Activated naive CD4-positive, alpha-beta T cell treated with anti-CD3 and anti-CD28 coated beads, Interleukin-2, amount 50 U/mL, for 72 hours (primary cell): ENCODE measurements around the gene SERPINB3. TPM values are rescaled to one million over a fixed set of nuclear protein-coding genes. Genes with fewer than 3 reads are reported as not detected.

Experiments
- ATAC-seq, 2 donors: fragments of 150-1000 bp; cut with Tn5 transposase; 2 replicates each; pipeline ENCODE4 v1.10.0; 2021; ENCODE audit warnings: mild to moderate bottlenecking in 2 of 2, moderate library complexity in 2 of 2
- DNase-seq, 2 donors: peaks; one replicate each; pipeline ENCODE4 v3.0.0; 2021 to 2022; ENCODE audit warnings: low spot score in 2 of 2
- H3K27ac Mint-ChIP-seq, 2 donors: one replicate each; pipeline ENCODE4 v1.8.0; 2022; ENCODE audit warnings: mild to moderate bottlenecking in 2 of 2, mixed read lengths in 2 of 2
- H3K36me3 Mint-ChIP-seq, 2 donors: one replicate each; pipeline ENCODE4 v1.8.0; 2022; ENCODE audit warnings: mixed read lengths in 2 of 2
- H3K9me3 Mint-ChIP-seq, 2 donors: one replicate each; pipeline ENCODE4 v1.8.0; 2022; ENCODE audit warnings: mixed read lengths in 2 of 2
- total RNA-seq, 2 donors: library from RNA; stranded (reverse); gene quantifications; one replicate each; pipeline ENCODE4 v1.2.3, GENCODE V29; 2022

SERPINB3 gene
- total RNA-seq, 2 donors from 2014 or later = not detected

GRCh38 chr18:63617049-63617914 lies 44.4 kb downstream of the SERPINB3 start:
- ATAC-seq (no peak), DNase-seq (no peak)
- Mint-ChIP-seq H3K9me3 (peaks cover 0 to 8% of the 10 kb centered on the region in 2 donors), H3K36me3 (no peaks in the 10 kb centered on the region), H3K27ac (no peak overlapping the region)

GRCh38 chr18:63613420-63613819 lies 48.3 kb downstream of the SERPINB3 start:
- ATAC-seq = no peak
- no peaks in the 10 kb centered on the region for H3K36me3 Mint-ChIP-seq
- H3K9me3 Mint-ChIP-seq = no peaks in the 10 kb centered on the region
- DNase-seq = no peak
- H3K27ac Mint-ChIP-seq = no peak overlapping the region

- ATAC-seq = no peak
- H3K27ac Mint-ChIP-seq = no peak overlapping the region
- no peaks in the 10 kb centered on the region for H3K36me3 Mint-ChIP-seq
- no peak for DNase-seq
- H3K9me3 Mint-ChIP-seq = no peaks in the 10 kb centered on the region
Measured at GRCh38 chr18:63606526-63606925, 55.2 kb downstream of the SERPINB3 start.

Other genes starting within 250 kb of the SERPINB3 start
- gene VPS4B, start 239.4 kb downstream of the SERPINB3 start, total RNA-seq = 10 to 100 TPM; 48.5 to 55.5 TPM
- gene SERPINB5, start 184.9 kb downstream of the SERPINB3 start, total RNA-seq = not detected
- gene SERPINB12, start 119.5 kb downstream of the SERPINB3 start, total RNA-seq = not detected
- gene SERPINB13, start 74.5 kb downstream of the SERPINB3 start, total RNA-seq = not detected
- gene SERPINB4, start 17.6 kb downstream of the SERPINB3 start, total RNA-seq = not detected
- not detected for gene SERPINB11, start 41.1 kb upstream of the SERPINB3 start, total RNA-seq
- not detected for gene SERPINB7, start 113.5 kb upstream of the SERPINB3 start, total RNA-seq
- gene SERPINB2, start 225.8 kb upstream of the SERPINB3 start, total RNA-seq = not detected
- not detected for gene SERPINB10, start 246.1 kb upstream of the SERPINB3 start, total RNA-seq